SK-N-MC (cell line): ENCODE measurements around the gene SH3BP1.

Experiments
- EZH2 ChIP-seq: fragments of 200-600 bp; sonication (generic); IDR thresholded peaks from one replicate; pipeline ENCODE4 v1.6.1; 2017; ENCODE audit warnings: antibody characterized with exemption
- POLR2AphosphoS5 ChIP-seq: IDR thresholded peaks from 2 replicates; pipeline ENCODE4 v1.6.1; 2012; ENCODE audit warnings: mild to moderate bottlenecking, low read depth, low read length, borderline replicate concordance

DNA sequence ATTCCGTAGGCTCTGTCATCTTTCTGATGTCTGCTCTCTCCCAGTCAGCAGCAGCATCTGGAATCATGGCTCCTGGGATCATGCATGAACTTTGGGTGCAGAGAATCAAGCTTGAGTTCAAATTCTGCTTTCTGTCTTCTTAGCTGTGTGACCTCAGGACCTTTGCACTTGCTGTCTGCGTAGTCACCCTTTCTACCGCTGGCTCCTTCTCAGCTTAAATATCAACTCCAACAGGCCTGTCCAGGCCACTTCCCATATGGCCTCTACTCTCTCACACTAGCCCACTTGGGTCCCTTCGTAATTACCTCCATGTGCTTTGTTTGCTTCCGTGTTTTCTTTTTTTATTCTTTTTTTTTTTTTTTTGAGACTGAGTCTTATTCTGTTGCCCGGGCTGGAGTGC lies 35.4 kb upstream of the SH3BP1 start:
- TF ChIP-seq EZH2 (no peak), POLR2AphosphoS5 (no peak)
